Natural killer cell (primary cell): ENCODE measurements around the gene CCDC82. TPM values are rescaled to one million over a fixed set of nuclear protein-coding genes. Genes with fewer than 3 reads are reported as not detected.

Source experiments
- ATAC-seq, 3 donors: fragments of 150-1000 bp in 2 of 3; fragments of 200-7000 bp in 1 of 3; cut with Tn5 transposase; 1 replicate in 1 of 3; 2 replicates in 2 of 3; pipeline ENCODE4 v1.10.0; 2021; ENCODE audit warnings: mild to moderate bottlenecking in 2 of 3, moderate library complexity in 2 of 3
- DNase-seq, 2 donors: peaks; one replicate each; pipeline versions ENCODE4 v3.0.0 to v3.0.0-alpha.2; 2013 to 2021; ENCODE audit warnings: mixed read lengths in 1 of 2
- H3K27ac ChIP-seq: one replicate; pipeline ENCODE4 v1.5.1; 2013; ENCODE audit warnings: mild to moderate bottlenecking, low read length
- H3K27me3 ChIP-seq: one replicate; pipeline ENCODE4 v1.6.1; 2013; ENCODE audit warnings: low read length; ENCODE audit not compliant: control insufficient read depth, insufficient read depth
- H3K36me3 ChIP-seq: one replicate; pipeline ENCODE4 v1.6.1; 2013; ENCODE audit warnings: low read length; ENCODE audit not compliant: control insufficient read depth, insufficient read depth
- H3K4me1 ChIP-seq: one replicate; pipeline ENCODE4 v1.6.1; 2013; ENCODE audit warnings: low read length; ENCODE audit not compliant: control insufficient read depth, insufficient read depth
- H3K4me3 ChIP-seq: one replicate; pipeline ENCODE4 v1.5.1; 2013; ENCODE audit warnings: low read length
- H3K9me3 ChIP-seq: one replicate; pipeline ENCODE4 v1.6.1; 2013; ENCODE audit warnings: low read length; ENCODE audit not compliant: control insufficient read depth, insufficient read depth
- H3K27ac Mint-ChIP-seq, 2 donors: one replicate each; pipeline ENCODE4 v1.8.0; 2022; ENCODE audit warnings: mild to moderate bottlenecking in 2 of 2, mixed read lengths in 2 of 2, moderate library complexity in 1 of 2
- H3K27me3 Mint-ChIP-seq, 2 donors: one replicate each; pipeline ENCODE4 v1.8.0; 2022; ENCODE audit warnings: low read depth in 2 of 2, mixed read lengths in 2 of 2
- H3K36me3 Mint-ChIP-seq: one replicate; pipeline ENCODE4 v1.8.0; 2022; ENCODE audit warnings: mixed read lengths
- H3K4me1 Mint-ChIP-seq, 2 donors: one replicate each; pipeline ENCODE4 v1.8.0; 2022; ENCODE audit warnings: mixed read lengths in 2 of 2
- H3K4me3 Mint-ChIP-seq: one replicate; pipeline ENCODE4 v1.8.0; 2022; ENCODE audit warnings: mild to moderate bottlenecking, moderate library complexity, mixed read lengths
- H3K9me3 Mint-ChIP-seq, 2 donors: one replicate each; pipeline ENCODE4 v1.8.0; 2022; ENCODE audit warnings: mixed read lengths in 2 of 2
- WGBS: methylation state at CpG from one replicate; pipeline ENCODE4 v1.1.7; 2013; ENCODE audit warnings: missing lambda C conversion rate; ENCODE audit not compliant: insufficient coverage; 5-methylcytosine and 5-hydroxymethylcytosine counted together
- intact Hi-C: fragments of 100-400 bp; cut with micrococcal nuclease; formaldehyde crosslinking; loops from one replicate; pipeline ENCODE4 v1.14.2; 2022
- total RNA-seq, 4 donors: library from RNA; stranded (reverse); fragments of 120-200 nt in 1 of 4; gene quantifications; one replicate each; pipeline versions ENCODE4 v1.2.3 to v1.2.4, GENCODE V29; 2013 to 2022
- TF ChIP-seq, protein P1 (sequence below): fragments of 200-600 bp; IDR thresholded peaks from one replicate; pipeline ENCODE4 v1.8.0; 2022; ENCODE audit warnings: antibody characterized with exemption

Gene CCDC82
- total RNA-seq, 3 donors from 2014 or later (not counting 1 experiment from before 2014, with no cell fraction given) = 36.2 to 42.1 (median 38.0) TPM

DNA sequence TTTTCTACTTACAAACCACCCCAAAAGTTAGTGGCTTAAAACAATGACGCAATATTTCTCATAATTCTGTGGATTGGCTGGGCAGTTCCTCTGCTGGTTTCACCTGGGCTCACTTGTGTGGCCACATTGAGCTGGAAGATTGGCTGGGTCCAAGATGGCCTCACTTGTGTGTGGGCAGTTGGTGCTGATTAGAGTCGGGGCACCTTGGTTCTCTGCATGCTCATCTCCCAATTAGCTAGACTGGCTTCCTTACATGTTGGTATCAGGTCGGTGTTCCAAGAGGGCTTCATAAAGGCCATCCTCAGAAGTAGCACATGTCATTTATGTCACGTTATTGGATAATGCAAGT, 59.2 kb downstream of the CCDC82 start:
- H3K9me3 Mint-ChIP-seq = no peaks in the 10 kb centered on the region
- no peaks in the 10 kb centered on the region for H3K9me3 ChIP-seq
- no peaks in the 10 kb centered on the region for H3K36me3 Mint-ChIP-seq
- no peak overlapping the region for H3K27ac ChIP-seq
- H3K27me3 Mint-ChIP-seq = no peaks in the 10 kb centered on the region
- no peak for ATAC-seq
- intact Hi-C loops = no loop called here
- H3K4me1 Mint-ChIP-seq = peaks cover 22 to 37% of the 10 kb centered on the region in 2 donors
- H3K4me3 ChIP-seq = no peak overlapping the region
- no peaks in the 10 kb centered on the region for H3K27me3 ChIP-seq
- H3K27ac Mint-ChIP-seq = no peak overlapping the region
- 99% methylated on average over 4 of the region's 4 CpGs for WGBS
- no peak overlapping the region for H3K4me3 Mint-ChIP-seq
- TF ChIP-seq, protein P1, sequence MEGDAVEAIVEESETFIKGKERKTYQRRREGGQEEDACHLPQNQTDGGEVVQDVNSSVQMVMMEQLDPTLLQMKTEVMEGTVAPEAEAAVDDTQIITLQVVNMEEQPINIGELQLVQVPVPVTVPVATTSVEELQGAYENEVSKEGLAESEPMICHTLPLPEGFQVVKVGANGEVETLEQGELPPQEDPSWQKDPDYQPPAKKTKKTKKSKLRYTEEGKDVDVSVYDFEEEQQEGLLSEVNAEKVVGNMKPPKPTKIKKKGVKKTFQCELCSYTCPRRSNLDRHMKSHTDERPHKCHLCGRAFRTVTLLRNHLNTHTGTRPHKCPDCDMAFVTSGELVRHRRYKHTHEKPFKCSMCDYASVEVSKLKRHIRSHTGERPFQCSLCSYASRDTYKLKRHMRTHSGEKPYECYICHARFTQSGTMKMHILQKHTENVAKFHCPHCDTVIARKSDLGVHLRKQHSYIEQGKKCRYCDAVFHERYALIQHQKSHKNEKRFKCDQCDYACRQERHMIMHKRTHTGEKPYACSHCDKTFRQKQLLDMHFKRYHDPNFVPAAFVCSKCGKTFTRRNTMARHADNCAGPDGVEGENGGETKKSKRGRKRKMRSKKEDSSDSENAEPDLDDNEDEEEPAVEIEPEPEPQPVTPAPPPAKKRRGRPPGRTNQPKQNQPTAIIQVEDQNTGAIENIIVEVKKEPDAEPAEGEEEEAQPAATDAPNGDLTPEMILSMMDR = no peak
- DNase-seq = no peak
- H3K36me3 ChIP-seq = peaks cover 2% of the 10 kb centered on the region
- H3K4me1 ChIP-seq = peaks cover 4% of the 10 kb centered on the region

DNA sequence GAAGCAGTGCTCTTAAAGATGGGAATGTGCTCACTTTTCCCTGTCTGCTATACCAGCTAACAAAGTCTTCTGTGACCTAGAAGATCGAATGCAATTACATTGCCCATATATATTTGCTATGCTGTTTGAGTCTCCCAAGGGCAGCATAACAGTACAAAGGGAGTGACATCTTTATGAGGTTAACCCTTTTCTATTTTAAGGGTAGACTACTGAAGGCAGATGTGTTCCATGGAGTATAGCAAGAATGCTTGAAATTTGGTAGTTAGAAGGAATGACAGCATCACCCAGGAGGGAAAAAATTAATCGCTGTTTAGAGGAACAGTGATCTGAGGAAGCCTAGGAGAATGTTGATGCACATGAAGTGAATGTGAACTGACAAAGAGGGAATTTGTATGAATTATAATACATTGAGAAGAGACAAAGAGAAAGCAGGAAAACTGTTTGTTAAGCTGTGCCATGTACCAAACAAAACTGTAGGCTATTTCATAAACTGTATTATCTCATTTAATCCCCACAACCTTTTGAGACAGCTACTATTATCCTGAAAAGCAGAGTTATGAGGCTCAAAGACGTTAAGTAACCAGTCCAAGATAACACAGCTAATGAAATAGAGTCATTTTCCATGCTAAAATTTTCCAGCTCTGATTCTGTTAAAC, 59.7 kb downstream of the CCDC82 start:
- Histone ChIP-seq H3K36me3 (no peaks in the 10 kb centered on the region), H3K27ac (no peak overlapping the region), H3K9me3 (no peaks in the 10 kb centered on the region), H3K4me1 (peaks cover 4% of the 10 kb centered on the region), H3K4me3 (no peak overlapping the region), H3K27me3 (no peaks in the 10 kb centered on the region)
- Mint-ChIP-seq H3K4me3 (no peak overlapping the region), H3K9me3 (no peaks in the 10 kb centered on the region), H3K4me1 (peaks cover 22 to 36% of the 10 kb centered on the region in 2 donors), H3K36me3 (no peaks in the 10 kb centered on the region), H3K27me3 (no peaks in the 10 kb centered on the region), H3K27ac (no peak overlapping the region)
- DNase-seq (no peak), ATAC-seq (no peak)
- WGBS = 98% methylated on average over 3 of the region's 3 CpGs
- TF ChIP-seq, protein P1 = no peak
- intact Hi-C loops = no loop called here

DNA sequence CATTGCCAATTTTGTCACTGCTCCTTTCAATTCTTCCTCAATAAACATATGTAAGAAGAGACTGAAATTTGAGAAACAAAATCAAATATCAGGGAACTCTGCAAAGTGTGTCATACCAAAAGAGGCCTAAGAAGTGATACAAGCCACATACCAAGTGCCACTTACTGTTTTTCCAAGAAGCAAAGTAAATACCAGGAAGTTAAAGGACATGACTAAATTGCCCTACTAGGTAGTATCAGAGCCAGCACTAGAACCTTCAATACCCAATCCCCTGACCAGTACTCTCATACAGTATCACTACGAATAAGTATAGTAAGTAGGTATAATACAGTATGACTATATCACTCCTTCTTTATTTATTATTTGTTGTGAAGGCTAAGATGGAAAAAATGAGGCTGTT, 60.3 kb downstream of the CCDC82 start:
- no peak for ATAC-seq
- no peak overlapping the region for H3K4me3 ChIP-seq
- Mint-ChIP-seq H3K4me1 (peaks cover 22 to 31% of the 10 kb centered on the region in 2 donors), H3K36me3 (no peaks in the 10 kb centered on the region), H3K27me3 (no peaks in the 10 kb centered on the region), H3K9me3 (no peaks in the 10 kb centered on the region), H3K27ac (no peak overlapping the region), H3K4me3 (no peak overlapping the region)
- no CpG with 5 or more reads among the region's 1 CpG for WGBS
- intact Hi-C loops = no loop called here
- no peak for DNase-seq
- no peaks in the 10 kb centered on the region for H3K27me3 ChIP-seq
- H3K36me3 ChIP-seq = no peaks in the 10 kb centered on the region
- no peak overlapping the region for H3K27ac ChIP-seq
- TF ChIP-seq, protein P1 = no peak
- peaks cover 4% of the 10 kb centered on the region for H3K4me1 ChIP-seq
- H3K9me3 ChIP-seq = no peaks in the 10 kb centered on the region
